ENCODE measurements around the gene RIC8A. TPM values are rescaled to one million over a fixed set of nuclear protein-coding genes. Genes with fewer than 3 reads are reported as not detected.
A peak's percentile ranks its signal among the peaks of the same experiment; 100 is the strongest.

RIC8A gene
- total RNA-seq, 1 donor from 2014 or later = 85.2 TPM

DNA sequence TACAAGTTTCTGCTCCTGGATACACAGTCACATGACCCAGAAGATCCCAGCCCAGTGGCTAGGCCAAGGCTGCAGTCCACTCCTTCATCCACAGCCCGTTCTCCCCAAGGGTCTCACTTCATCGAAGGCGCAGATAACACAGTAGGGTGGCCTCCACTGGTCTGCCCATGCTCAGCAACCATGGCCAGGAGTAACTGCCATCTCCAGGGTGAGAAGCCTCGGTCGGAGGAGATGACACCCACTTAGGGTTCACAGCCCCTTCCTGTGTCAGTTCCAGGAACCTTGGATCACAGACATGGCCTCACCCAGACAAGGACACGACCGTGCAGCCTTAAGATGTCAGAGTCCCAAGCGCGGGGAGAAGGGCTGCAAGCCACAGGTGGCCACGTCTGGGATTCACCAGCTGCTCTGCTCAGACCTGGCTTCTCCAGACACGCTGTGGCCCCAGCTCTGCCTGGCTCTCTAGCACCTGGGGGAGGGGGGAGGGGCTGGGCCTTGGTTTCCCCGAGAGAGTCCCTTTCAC is 2.9 kb upstream of the RIC8A start:
- TF ChIP-seq, protein P1, sequence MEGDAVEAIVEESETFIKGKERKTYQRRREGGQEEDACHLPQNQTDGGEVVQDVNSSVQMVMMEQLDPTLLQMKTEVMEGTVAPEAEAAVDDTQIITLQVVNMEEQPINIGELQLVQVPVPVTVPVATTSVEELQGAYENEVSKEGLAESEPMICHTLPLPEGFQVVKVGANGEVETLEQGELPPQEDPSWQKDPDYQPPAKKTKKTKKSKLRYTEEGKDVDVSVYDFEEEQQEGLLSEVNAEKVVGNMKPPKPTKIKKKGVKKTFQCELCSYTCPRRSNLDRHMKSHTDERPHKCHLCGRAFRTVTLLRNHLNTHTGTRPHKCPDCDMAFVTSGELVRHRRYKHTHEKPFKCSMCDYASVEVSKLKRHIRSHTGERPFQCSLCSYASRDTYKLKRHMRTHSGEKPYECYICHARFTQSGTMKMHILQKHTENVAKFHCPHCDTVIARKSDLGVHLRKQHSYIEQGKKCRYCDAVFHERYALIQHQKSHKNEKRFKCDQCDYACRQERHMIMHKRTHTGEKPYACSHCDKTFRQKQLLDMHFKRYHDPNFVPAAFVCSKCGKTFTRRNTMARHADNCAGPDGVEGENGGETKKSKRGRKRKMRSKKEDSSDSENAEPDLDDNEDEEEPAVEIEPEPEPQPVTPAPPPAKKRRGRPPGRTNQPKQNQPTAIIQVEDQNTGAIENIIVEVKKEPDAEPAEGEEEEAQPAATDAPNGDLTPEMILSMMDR (IDR thresholded peaks at IDR 0.05; ENCODE audit: unreplicated experiment) = no peak
- Mint-ChIP-seq H3K4me3 (no peak overlapping the region), H3K27ac (no peak overlapping the region), H3K4me1 (peaks cover 16% of the 10 kb centered on the region), H3K9me3 (no peaks in the 10 kb centered on the region), H3K27me3 (ENCODE audit: low read depth) (no peaks in the 10 kb centered on the region), H3K36me3 (peaks cover 7% of the 10 kb centered on the region)
- peak in 1 of 2 experiments; percentile 26 for DNase-seq (ENCODE audit: low spot score in 2 of 2, unreplicated experiment in 2 of 2)

DNA sequence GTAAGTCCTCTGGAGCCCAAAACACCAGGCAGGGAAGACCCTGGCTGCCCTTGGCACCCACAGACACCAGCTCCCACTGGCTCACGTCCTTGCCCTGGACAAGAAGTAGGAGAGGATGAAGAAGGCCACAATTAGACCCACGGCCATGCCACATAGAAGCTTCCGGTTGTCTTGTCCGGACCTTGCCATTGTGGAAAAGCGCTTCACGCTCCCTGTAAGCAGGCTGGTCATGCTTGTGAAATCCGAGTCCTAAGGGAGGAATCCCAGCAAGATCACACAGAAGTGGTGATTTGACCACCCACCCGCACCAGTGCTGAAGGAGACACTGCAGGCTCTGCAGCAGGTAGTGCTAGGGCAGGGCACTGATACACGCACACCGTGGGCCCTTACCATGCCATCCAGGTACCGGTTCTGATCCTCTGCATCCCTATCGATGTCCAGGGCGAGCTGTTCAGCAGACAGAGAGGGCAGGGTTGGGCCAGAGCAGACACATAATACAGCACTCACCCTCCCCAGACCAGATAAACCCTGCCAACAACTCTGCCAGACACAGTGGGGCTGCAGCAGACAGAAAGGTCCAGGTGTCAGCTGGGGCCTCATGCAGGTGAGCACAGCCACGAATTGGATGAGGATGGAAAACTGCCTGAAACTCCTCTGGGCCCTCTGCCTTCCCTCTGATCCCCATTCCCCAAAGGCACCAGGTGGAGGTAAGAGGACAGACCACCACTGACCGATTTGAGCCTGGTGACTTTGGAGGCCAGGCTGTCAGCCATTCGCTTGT is 2.1 kb upstream of the RIC8A start:
- no peak for DNase-seq (ENCODE audit: low spot score in 2 of 2, unreplicated experiment in 2 of 2)
- Mint-ChIP-seq H3K4me1 (peaks cover 23% of the 10 kb centered on the region), H3K4me3 (peak overlapping the region; percentile 91), H3K27me3 (ENCODE audit: low read depth) (no peaks in the 10 kb centered on the region), H3K27ac (no peak overlapping the region), H3K9me3 (no peaks in the 10 kb centered on the region), H3K36me3 (peaks cover 14% of the 10 kb centered on the region)
- TF ChIP-seq, protein P1 (IDR thresholded peaks at IDR 0.05; ENCODE audit: unreplicated experiment) = no peak

DNA sequence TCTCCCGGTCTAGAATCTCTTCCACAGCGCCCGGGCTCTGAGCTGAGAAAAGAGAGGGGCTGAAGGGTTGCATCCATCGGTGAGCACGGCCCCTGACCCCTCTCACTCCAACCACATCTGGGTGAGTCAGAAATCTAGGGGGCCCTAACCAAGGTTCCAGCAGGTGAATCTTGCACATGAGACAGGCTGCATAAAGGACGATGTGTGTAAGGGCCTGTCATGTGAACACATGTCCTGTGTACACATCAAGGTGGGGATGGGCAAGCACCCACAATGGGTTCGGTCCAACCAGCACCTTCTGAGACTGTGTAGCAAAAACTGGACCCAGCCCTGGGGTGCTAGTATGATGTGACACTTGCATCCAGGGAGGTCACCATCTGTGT is 1.5 kb upstream of the RIC8A start:
- Mint-ChIP-seq H3K36me3 (peaks cover 14% of the 10 kb centered on the region), H3K27ac (no peak overlapping the region), H3K4me1 (peaks cover 23% of the 10 kb centered on the region)

DNA sequence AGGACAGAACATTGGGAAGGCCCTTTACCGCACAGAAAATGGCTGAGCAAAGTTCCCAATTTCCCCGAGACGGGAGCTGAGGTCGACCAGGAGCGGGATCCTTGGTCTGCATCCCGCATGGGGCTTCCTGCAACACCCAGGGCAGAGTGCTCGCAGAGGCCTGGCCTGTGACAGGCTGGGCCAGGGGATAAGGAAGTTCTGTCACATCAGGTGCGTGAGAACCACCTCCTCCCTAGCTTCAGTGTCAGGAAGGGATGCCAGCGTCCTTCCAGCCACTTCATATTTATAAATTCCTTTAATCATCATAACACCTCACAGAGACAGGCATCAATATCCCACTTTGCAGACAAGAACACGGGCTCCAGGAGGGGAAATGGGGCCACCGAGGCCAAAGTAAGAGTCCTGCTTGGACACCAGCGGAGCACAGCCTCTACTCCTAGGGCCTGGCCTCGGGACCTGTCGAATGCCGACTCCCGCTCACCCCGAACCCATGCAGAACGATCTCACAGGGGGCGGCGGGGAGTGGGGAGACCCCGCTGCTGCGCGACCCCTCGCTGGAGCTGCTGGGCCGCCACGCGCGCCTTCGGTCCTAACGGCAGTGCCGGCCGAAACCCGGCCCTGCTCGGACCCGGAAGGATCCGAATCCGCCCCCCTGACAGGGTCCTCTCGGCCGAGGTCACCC is 841 bp upstream of the RIC8A start:
- Mint-ChIP-seq H3K4me3 (peak overlapping the region; percentile 91), H3K9me3 (no peaks in the 10 kb centered on the region), H3K27me3 (ENCODE audit: low read depth) (no peaks in the 10 kb centered on the region), H3K36me3 (peaks cover 19% of the 10 kb centered on the region), H3K27ac (peak overlapping the region; percentile 97), H3K4me1 (peaks cover 23% of the 10 kb centered on the region)
- TF ChIP-seq, protein P1 (IDR thresholded peaks at IDR 0.05; ENCODE audit: unreplicated experiment) = no peak
- no peak for DNase-seq (ENCODE audit: low spot score in 2 of 2, unreplicated experiment in 2 of 2)

More for the DNA sequence above, 1.5 kb upstream of the RIC8A start:
- TF ChIP-seq, protein P1 (IDR thresholded peaks at IDR 0.05; ENCODE audit: unreplicated experiment) = no peak
- no peaks in the 10 kb centered on the region for H3K9me3 Mint-ChIP-seq
- no peak for DNase-seq (ENCODE audit: low spot score in 2 of 2, unreplicated experiment in 2 of 2)
- no peaks in the 10 kb centered on the region for H3K27me3 Mint-ChIP-seq (ENCODE audit: low read depth)
- H3K4me3 Mint-ChIP-seq = peak overlapping the region; percentile 91

DNA sequence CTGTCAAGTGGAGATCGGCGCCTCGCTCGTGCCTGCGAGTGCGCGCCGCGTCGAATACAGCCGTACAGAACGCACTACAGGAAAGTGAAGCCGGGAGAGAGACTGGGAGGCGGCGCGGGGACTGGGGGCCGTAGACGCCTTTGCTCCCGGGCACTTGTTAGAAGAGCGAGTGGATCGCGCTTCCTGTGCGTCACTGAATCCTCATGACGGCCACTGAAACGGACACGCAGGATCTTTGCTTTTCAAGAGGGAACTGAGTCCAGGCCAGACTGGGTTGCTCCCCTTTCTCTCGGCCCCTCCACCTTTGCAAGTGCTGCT is 314 bp downstream of the RIC8A start:
- TF ChIP-seq, protein P1 (IDR thresholded peaks at IDR 0.05; ENCODE audit: unreplicated experiment) = no peak
- Mint-ChIP-seq H3K36me3 (peaks cover 15% of the 10 kb centered on the region), H3K4me3 (peak overlapping the region; percentile 91), H3K9me3 (no peaks in the 10 kb centered on the region), H3K4me1 (peaks cover 23% of the 10 kb centered on the region), H3K27ac (peak overlapping the region; percentile 99), H3K27me3 (ENCODE audit: low read depth) (no peaks in the 10 kb centered on the region)
- DNase-seq (ENCODE audit: low spot score in 2 of 2, unreplicated experiment in 2 of 2) = no peak
